DND-41 (cell line): Measurements from ENCODE around the gene HOXD4.

ENCODE experiments used
- ATAC-seq: fragments of 200-7000 bp; cut with Tn5 transposase; 3 replicates; pipeline ENCODE4 v1.9.1; 2021; ENCODE audit warnings: low read depth; ENCODE audit not compliant: insufficient read depth
- DNase-seq: peaks from one replicate; pipeline ENCODE4 v3.0.0-alpha.2; 2020
- H2AFZ ChIP-seq: 2 replicates; pipeline ENCODE4 v1.6.0; 2012; ENCODE audit warnings: low read depth, low read length
- H3K27ac ChIP-seq: 2 replicates; pipeline ENCODE4 v1.5.1; 2012; ENCODE audit warnings: low read length, inconsistent platforms
- H3K27me3 ChIP-seq: fragments of 200-600 bp; sonication (generic); 2 replicates; pipeline ENCODE4 v1.6.0; 2012; ENCODE audit warnings: low read length, mild to moderate bottlenecking, inconsistent platforms; ENCODE audit not compliant: insufficient read depth, poor library complexity
- H3K36me3 ChIP-seq: 2 replicates; pipeline ENCODE4 v1.5.1; 2012; ENCODE audit warnings: low read length, inconsistent platforms; ENCODE audit not compliant: insufficient read depth
- H3K4me1 ChIP-seq: 2 replicates; pipeline ENCODE4 v1.5.1; 2012; ENCODE audit warnings: mild to moderate bottlenecking, low read length; ENCODE audit not compliant: insufficient read depth
- H3K4me2 ChIP-seq: 2 replicates; pipeline ENCODE4 v1.6.0; 2012; ENCODE audit warnings: mild to moderate bottlenecking, moderate library complexity, low read length, inconsistent platforms; ENCODE audit not compliant: insufficient read depth
- H3K4me3 ChIP-seq, 2 experiments: fragments of 200-600 bp in 1 of 2; shearing (Covaris generic) in 1 of 2; 2 replicates each; pipeline ENCODE4 v1.5.1; 2012 to 2016; ENCODE audit warnings: inconsistent platforms in 2 of 2, low read length in 2 of 2, mild to moderate bottlenecking in 2 of 2, low read depth in 1 of 2, moderate library complexity in 1 of 2
- H3K79me2 ChIP-seq: 2 replicates; pipeline ENCODE4 v1.6.0; 2012; ENCODE audit warnings: low read length, inconsistent platforms; ENCODE audit not compliant: insufficient read depth
- H3K9ac ChIP-seq: 2 replicates; pipeline ENCODE4 v1.6.0; 2012; ENCODE audit warnings: low read depth, mild to moderate bottlenecking, inconsistent platforms, low read length, moderate library complexity
- H3K9me3 ChIP-seq: 2 replicates; pipeline ENCODE4 v1.5.1; 2012; ENCODE audit warnings: low read length, moderate library complexity, mild to moderate bottlenecking, inconsistent platforms; ENCODE audit not compliant: insufficient read depth, severe bottlenecking
- H4K20me1 ChIP-seq: 2 replicates; pipeline ENCODE4 v1.6.0; 2012; ENCODE audit warnings: low read length; ENCODE audit not compliant: insufficient read depth
- CTCF ChIP-seq: IDR thresholded peaks from 2 replicates; pipeline ENCODE4 v1.5.1; 2012; ENCODE audit warnings: borderline replicate concordance, low read length, moderate library complexity, mild to moderate bottlenecking; ENCODE audit not compliant: poor library complexity, severe bottlenecking; ENCODE audit errors: extremely low read depth
- EZH2 ChIP-seq: IDR thresholded peaks from 3 replicates; pipeline ENCODE4 v1.6.1; 2012; ENCODE audit warnings: borderline replicate concordance, low read depth, mild to moderate bottlenecking, moderate library complexity, low read length, inconsistent platforms; ENCODE audit not compliant: severe bottlenecking

HOXD4 gene

GRCh38 chr2:176139661-176140512 is 11.5 kb upstream of the HOXD4 start:
- no peak for ATAC-seq
- Histone ChIP-seq H4K20me1 (no peaks in the 10 kb centered on the region), H3K4me2 (peak overlapping the region; percentile 72), H3K9me3 (no peaks in the 10 kb centered on the region), H3K4me1 (peaks cover 12% of the 10 kb centered on the region), H3K9ac (peak overlapping the region; percentile 32), H3K27ac (no peak overlapping the region), H3K79me2 (no peaks in the 10 kb centered on the region), H3K27me3 (no peaks in the 10 kb centered on the region), H2AFZ (peak overlapping the region; percentile 79), H3K36me3 (no peaks in the 10 kb centered on the region), H3K4me3 (peak overlapping the region in 1 of 2 experiments; percentile 46; a peak in 2 of 4 replicates)
- DNase-seq, result no peak
- TF ChIP-seq EZH2, result no peak

- Histone ChIP-seq H3K27ac (no peak overlapping the region; the same call in 1 of the 2 replicates), H3K4me2 (peak overlapping the region; percentile 72), H3K27me3 (no peaks in the 10 kb centered on the region), H3K9ac (peak overlapping the region; percentile 32), H3K4me3 (peak overlapping the region in 1 of 2 experiments; percentile 46; a peak in 2 of 4 replicates), H4K20me1 (no peaks in the 10 kb centered on the region), H3K4me1 (peaks cover 12% of the 10 kb centered on the region), H3K79me2 (no peaks in the 10 kb centered on the region), H2AFZ (peak overlapping the region; percentile 79), H3K9me3 (no peaks in the 10 kb centered on the region), H3K36me3 (no peaks in the 10 kb centered on the region)
- ATAC-seq, result peak; percentile 99
- peak; percentile 83 for DNase-seq
- TF ChIP-seq EZH2 (no peak), CTCF (peak; percentile 97)
These were observed 10.6 kb upstream of the HOXD4 start for GRCh38 chr2:176140513-176141317.

DNA sequence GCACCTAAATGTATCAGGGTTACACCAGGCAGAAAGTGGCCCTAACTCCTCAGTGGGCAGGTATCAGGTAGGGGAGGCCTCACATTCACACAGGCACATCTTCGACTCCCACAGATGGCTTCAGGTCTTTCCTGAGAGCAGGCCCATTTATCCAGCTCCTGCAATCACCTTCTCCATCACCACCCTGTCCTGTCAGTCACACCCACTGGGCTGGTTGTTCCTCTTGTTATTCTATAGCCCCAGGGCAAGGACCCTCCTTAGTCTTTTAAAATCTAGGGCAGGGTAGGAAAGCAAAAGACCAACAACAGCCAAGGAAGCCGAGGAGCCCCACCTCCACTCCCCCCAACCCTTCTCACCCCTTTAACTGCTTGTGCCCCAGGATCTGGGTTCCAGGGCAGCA is 9.1 kb upstream of the HOXD4 start:
- Histone ChIP-seq H3K4me2 (no peak overlapping the region), H3K9ac (no peak overlapping the region), H3K36me3 (no peaks in the 10 kb centered on the region), H2AFZ (no peak overlapping the region), H3K79me2 (no peaks in the 10 kb centered on the region), H3K4me1 (peaks cover 12% of the 10 kb centered on the region), H3K4me3 (no peak overlapping the region), H4K20me1 (no peaks in the 10 kb centered on the region), H3K9me3 (no peaks in the 10 kb centered on the region), H3K27me3 (no peaks in the 10 kb centered on the region), H3K27ac (no peak overlapping the region)
- TF ChIP-seq CTCF (no peak), EZH2 (no peak)
- DNase-seq (no peak), ATAC-seq (no peak)
